SW 1271 (cell line): ENCODE data around the gene NCMAP.
A peak's percentile ranks its signal among the peaks of the same experiment; 100 is the strongest.

Experiments used
- DNase-seq, 2 experiments: peaks; one replicate each; lab custom pipeline; 2025; lab: John Stamatoyannopoulos, UW

Gene NCMAP

DNA sequence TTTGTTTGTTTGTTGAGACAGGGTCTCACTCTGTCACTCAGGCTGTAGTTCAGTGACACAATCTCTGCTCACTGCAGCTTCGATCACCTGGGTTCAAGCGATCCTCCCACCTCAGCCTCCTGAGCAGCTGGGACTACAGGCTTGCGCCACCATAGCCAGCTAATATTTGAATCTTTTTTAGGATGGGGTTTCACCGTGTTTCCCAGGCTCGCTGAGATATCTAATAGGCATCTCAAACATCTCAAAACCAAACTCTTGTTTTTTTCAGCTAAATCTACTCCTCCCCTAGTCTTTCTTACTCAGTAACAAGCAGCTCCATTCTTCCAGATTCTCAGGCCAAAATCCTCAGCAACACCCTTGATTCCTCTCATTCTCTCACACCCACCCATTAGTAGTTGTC is 65.2 kb downstream of the NCMAP start:
- no peak for DNase-seq

DNA sequence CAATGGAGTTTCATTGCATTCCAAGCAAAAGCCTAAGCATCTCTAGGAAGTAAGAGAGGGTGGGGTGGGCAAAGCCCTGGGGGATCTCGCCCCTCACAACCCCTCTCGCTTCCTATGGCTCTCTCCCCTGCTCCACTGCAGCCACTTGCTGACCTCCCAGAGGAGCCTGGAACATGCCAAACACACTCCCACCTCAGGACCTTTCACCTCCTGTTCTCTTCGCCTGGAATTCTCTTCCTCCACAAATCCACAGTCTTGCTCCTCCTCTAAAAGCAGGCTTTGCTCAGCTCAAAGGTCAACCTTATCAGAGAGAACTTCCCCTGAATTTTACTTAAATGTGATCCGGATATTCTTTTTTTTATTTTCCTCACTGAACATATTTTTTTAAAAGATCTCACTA is 66.3 kb downstream of the NCMAP start:
- no peak for DNase-seq

DNA sequence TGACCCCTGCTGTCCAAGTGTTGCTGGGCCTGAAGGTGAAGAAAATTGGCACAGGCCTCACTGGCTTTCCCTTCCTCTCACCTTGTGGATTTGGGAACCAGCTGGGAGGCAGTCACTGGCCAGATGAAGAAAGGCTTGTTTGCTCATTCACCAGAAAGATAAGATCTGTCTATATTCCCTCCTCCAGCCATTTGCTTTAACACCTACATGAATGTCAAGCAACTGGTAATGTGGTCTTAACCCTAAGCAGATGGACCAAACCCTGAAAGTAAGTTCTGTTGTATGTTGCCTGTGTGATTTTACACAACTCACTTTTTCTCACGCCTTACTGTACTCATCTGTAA is 76.9 kb downstream of the NCMAP start:
- DNase-seq, result no peak

DNA sequence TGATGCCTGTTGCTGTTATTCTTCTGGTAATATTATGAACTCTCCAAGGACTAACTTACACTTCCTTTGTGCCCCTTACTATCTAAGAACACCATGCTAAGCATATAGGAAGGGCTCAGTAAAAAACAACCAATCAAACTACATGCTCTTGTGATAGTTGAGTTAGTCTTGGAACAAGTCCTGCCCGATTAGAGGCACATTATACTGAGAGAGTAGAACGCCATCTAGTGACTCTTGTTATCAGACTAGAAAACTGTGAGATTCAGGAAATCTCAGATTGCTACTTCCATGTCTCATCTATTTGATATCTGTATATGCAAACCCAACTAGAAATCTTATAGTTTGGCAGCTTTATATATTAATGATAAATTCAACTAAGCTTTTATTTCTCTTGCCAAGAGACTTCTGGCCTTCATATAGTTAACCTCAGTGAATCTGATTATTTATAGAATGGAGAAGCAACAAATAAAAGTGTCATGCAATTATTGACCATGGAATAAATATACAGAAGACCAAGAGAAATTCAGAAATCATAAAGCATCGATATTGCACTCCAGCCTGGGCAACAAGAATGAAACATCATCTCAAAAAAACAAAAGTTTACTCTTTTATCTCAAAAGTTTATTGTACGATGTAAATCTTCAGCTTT is 79.4 kb downstream of the NCMAP start:
- DNase-seq, result peak in 1 of 2 experiments; percentile 75

DNA sequence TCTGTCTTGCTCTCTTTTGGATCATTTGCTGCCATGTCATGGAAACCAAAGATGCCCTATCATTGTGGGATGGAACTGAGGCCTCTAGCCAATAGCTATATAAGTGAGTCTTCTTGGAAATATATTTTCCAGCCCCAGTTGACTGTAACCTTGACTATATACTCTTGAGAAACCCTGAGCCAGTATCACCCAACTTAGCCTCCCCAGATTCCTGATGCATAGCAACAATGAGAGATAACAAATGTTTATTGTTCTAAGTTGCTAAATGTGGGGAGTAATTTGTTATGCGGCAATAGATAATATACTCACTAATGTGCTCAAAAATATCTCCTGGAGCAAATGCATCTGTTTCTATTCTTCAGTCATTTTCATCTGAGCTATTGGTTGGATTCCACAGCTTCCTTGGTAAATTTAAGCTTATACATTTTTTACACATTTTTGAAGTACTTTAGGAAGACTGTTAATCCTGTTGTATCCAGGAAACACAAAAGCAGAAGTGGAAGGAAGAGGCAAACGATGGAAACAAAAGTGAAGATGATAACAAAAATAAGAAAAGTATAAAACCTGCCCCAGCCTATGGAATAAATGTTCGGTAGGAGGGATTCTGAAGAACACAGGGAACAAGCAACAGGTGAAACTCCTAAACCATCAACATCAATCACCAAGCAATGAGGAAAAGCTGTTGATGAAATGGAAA is 80.9 kb downstream of the NCMAP start:
- DNase-seq, result no peak

DNA sequence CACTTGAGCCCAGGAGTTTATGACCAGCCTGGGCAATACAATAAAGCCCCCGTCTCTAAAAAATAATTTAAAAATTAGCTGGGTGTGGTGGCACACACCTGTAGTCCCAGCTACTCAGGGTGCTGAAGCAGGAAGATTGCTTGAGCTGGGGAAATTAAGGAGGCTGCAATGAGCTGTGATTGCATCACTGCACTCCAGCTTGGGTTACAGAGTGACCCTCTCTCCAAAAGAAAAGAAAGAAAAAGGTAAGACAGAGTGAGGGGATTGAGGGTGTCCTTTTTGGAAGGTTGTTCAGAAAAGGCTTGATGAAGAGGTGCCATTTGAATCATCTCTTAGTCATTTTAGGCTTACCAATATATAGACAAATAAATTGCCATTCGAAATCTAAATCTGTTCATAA is 83.2 kb downstream of the NCMAP start:
- DNase-seq, result no peak

DNA sequence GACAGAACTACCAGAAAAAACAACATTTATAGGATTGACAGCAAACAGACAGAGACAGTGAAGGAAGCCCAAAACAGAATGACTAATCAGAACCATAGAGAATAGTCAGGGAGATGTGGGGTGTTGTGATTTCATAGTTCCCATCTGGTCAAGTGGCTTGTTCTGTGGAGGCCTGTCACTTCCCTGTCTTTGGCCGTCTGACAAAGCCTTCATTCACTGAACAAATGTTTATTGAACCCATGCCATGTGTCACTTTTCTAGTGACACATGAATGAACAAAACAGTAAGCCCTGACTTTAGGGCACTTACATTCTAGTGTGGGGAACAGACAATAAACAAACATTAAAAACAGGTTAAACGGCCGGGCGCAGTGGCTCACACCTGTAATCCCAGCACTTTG is 84.0 kb downstream of the NCMAP start:
- no peak for DNase-seq

DNA sequence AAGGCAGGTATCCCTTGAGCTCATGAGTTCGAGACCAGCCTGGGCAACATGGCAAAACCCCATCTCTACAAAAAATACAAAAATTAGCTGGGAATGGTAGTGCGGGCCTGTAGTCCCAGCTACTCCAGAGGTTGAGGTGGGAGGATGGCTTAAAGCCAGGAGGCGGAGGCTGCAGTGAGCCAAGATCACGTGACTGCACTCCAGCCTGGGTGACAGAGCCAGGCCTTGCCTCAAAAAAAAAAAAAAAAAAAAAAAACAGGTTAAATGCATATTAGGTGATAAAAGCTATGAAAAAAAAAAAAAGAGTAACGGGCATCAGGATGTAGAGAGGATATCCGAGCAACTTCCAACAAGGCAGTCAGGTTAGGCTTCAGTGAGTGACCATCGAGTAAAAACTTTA is 84.4 kb downstream of the NCMAP start:
- no peak for DNase-seq

DNA sequence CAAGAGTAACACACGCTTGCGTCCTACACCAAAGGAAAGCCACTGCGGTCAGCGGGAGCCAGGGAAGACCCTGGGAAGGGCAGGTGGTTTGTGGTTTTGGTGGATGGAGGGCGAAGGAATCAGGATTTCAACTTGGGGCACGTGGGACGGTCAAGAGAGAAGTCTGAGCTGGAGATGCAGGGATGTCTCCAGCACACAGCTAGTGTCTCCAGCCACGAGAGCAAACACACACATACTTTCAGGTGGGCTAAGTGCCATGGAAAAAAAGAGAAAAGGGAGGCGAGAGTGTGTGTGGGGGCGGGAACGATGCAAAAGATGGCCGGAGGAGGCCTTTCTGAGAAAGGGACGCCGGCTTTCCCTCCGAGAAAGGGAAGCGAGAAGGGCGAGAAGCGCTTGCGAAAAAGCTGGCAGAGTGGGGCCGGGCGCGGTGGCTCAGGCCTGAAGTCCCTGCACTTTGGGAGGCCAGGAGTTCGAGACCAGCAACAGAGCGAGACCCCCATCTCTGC is 85.8 kb downstream of the NCMAP start:
- no peak for DNase-seq

DNA sequence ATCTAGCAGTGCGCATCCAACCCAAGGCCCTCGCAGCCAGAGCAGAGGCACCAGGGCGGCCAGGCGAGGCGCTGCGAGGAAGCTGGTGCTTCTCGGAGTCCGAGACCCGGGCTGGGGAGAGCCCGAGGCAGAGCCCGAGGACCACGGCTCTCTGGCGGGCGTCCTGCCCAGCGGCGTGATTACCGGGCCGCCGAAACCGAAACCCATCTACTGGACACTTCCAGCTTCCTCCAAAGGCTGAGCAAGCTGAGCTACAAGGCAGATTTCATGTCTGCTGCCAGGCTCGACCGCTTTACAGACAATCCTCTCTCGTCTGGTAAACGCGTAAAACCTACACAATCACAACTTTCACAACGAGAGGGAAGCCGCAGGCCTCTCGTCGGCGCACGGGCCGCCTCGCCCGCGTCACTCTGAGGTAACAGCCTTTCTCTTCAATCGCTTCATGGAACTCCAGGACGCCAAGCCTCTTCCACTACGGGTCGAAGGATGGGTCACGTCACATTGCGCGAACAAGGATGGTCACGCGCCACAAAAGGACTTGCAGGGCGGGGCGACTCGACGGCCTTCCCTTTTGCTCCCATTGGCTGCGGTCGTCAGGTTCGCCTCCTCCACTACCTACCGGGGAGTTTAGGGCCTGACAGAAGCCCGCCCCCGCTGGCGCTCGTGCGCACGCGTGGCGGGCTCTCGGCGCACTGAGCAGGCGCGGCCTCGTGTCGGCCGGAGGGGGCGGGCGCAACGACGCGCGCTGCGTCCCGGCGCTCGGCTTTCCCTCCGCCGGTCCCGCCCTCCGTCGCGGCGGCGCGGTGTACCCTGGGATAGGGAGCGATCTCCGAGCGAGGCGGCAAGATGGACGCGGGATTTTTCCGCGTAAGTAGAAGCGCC is 86.8 kb downstream of the NCMAP start, which contains the start of gene SRRM1:
TSS of gene SRRM1 (plus strand) at position 822 of the 882 bp plus-strand sequence. CDS start at position 847, 25 bp downstream.
- peak; percentile 97 for DNase-seq

DNA sequence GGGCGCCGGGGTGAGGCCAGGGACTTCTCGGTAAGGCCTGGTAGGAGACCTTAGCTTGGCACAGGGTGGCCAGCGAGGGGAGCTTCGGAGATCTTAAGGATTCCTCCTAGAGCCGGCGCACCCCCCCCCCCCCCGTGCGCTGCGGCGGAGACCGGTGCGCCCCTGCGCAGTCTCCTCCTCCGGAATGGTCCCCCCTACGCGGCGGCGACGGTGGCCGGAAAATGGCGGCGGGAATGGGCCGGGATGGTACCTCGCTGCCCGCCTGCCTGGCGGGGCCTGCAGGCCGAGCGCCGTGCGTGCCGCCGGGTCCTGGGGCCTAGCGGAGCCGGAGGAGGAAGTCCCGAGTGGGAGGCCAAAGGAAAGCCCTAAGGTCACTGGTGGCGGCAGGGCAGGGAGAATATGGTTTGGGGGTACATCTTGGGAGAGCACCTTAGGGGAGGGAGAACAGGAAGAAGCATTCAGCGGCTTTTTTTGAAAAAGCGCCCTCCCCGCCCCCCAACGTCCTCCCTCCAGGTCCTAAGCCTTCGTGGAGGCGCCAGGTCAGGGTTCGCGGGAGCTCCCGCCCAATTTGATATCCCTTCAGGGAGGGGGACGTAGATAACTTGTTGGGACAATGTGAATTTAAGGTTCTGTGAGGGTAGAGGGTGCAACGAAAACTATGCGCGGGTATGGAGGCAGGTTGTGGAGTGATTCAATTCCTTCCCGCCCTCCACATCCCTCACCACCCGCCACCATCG is 87.6 kb downstream of the NCMAP start:
- DNase-seq, result peak in 1 of 2 experiments; percentile 28

DNA sequence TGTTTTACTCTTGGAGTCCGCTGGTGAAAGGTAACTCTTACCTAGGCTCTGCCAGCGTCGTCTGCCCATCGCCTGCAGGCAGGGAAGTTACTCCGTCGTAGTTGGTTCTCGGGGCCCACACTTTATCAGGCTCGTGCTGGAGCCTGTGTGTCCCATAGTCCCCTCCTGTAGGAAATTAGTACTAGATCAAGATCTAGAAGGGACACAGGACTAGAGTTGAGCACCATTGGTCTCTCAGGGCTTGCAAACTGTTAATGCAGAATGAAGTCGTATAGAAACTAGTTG is 88.2 kb downstream of the NCMAP start:
- no peak for DNase-seq

DNA sequence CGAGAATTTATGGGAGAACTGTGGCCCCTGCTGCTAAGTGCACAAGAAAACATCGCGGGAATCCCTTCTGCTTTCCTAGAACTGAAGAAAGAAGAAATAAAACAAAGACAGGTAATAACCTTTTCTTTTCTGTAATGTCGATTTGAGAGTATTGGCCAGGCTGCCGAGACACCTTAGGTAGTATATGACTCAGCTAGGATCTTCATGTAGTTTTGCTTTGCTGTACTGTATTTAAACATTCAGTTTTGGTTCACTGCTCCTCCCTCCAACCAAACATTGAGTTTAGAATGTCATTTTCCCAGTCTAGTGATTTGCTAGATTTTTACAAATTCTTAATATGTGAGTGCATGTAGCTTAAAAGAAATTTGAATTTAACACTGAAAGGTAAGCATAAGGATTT is 93.0 kb downstream of the NCMAP start:
- no peak for DNase-seq

DNA sequence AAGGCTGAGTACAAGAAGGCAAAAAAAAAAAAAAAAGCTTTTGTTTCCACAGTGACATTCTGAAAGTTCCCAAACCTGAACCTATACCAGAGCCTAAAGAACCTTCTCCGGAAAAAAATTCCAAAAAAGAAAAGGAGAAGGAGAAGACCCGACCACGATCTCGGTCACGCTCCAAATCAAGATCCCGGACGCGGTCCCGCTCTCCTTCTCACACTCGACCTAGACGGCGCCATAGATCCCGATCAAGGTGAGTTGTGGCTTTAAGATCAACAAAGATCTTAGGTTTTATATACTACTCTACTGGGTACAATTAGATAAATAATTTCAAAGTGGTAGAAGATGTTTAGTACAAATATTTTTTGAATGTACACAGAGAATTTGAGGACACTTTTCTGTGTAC is 96.5 kb downstream of the NCMAP start:
- DNase-seq, result no peak

DNA sequence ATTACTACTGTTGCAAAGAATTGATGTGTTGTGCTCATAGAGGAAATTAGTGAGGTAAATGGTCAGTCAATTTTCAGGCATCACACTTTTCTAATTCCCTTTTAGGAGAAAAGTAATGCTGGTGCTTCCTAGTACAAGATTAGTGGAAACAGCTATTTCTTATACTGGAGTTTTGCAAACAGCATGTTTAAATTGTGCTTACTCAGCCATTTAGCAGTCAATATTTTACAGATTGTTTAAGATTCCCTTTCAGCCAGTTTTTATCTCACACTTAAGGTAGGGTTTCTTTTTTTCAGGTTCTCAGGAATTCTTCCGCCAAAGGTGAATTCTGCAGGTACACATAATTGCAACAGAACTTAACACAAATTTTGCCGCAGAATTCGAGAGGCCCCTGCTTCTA is 98.1 kb downstream of the NCMAP start:
- no peak for DNase-seq

DNA sequence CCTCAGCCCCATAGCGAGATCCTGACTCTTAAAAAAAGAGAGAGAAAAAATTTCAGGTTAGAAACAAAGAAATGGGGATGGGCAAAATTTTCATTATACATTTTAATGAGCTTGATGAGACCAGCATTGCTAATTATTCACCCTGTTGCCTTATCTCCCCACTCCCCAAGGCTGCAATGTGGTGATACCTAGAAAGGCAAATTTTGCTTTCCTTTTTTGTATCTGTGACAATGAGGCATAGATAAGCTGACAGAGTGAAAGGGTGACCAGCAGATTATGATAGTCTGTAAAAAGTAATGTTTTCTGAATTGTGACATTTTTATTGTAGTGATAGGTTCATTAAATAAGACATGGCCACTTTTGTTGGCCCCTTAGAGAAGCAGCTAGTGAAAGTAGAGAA is 100.2 kb downstream of the NCMAP start:
- no peak for DNase-seq

DNA sequence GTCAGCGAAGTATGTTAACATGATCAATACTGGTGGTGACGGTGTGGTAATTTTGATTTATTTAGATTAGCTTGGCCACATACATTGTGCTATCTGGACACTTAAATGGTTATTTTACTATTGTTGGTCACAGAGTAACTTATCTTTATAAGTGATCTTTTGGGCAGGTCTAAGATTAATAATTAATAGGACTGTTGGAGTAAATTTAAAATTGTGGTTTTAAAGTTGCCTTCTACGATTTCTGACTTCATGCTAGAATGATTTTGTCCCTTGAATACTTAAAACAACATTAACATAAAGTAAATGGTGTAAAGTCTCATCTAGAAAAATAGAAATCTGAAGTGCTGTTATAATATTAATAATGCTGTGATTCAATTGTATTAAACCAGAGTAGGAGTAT is 101.9 kb downstream of the NCMAP start:
- DNase-seq, result no peak
